GM18505 (cell line): ENCODE results near the gene GAGE10.
"Not testable (repeated sequence)": the region's sequence is repeated elsewhere in the genome, so short reads cannot be mapped to it uniquely, and the experiment has no call there.

Experiments
- ATAC-seq: cut with Tn5 transposase; IDR thresholded peaks from one replicate; pipeline ENCODE4 v1.9.1; 2021; ENCODE audit not compliant: unreplicated experiment
- POLR2A ChIP-seq: IDR thresholded peaks from 4 replicates; pipeline ENCODE4 v1.6.1; 2011; ENCODE audit warnings: borderline replicate concordance; ENCODE audit not compliant: insufficient read depth, insufficient read length; ENCODE audit errors: extremely low read depth

Gene GAGE10

DNA sequence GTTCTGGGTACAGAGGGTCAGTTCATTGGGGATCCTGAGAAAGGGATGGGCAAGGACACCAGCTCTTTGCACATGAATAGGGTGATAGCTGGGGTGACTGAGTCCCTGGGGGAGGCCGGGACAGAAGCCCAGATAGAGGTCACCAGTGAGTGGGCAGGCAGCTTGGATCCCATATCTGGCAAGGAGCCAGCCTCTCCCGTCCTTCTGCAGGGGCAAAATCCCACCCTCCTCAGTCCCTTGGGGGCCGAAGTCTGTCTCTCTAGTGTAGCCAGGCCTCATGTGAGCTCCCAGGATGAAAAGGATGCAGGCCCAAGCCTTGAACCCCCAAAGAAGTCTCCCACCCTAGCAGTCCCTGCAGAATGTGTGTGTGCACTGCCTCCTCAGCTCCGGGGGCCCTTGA, 16.9 kb upstream of the GAGE10 start:
- ATAC-seq = no peak
- no peak for TF ChIP-seq POLR2A

DNA sequence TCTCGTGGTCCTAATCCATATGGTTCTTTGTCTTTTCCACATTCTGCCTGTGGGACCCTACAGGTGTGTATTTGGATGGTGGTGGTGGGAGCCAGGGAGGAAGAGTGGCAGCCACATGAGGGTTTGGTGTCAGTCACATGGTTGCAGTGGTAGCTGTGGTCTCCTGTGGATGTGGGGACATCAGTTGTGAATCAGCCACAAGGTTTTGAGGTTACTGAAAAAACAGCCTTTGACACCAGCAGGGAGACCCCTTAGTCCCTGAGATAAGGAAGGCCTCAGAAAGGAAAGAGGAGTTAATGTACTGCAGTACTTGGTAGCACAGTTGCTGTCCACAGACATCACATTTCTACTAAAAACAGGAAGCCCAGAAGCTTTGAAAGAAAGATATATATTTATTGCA, 15.8 kb upstream of the GAGE10 start:
- no peak for TF ChIP-seq POLR2A

DNA sequence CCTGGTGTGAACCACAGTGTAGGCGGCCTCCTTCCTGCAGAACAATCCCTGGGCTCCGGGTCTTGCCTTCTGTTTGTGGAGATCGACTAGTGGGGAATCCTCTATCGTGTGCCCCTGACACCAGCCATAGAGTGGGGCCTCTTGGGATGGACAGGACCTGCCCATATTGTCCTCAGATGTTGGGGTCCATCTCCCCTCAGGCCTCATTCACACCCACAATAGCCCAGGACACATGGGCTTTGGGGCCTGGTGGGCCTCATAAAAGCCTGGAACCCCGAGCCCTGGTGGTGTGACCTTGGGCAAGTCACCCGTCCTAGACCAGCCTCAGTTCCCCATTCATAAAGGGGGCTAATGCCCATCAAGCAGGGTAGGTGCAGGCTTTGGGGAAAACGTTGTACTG, 13.2 kb upstream of the GAGE10 start:
- ATAC-seq = no peak
- no peak for TF ChIP-seq POLR2A

More for the DNA sequence above, 15.8 kb upstream of the GAGE10 start:
- ATAC-seq = no peak

DNA sequence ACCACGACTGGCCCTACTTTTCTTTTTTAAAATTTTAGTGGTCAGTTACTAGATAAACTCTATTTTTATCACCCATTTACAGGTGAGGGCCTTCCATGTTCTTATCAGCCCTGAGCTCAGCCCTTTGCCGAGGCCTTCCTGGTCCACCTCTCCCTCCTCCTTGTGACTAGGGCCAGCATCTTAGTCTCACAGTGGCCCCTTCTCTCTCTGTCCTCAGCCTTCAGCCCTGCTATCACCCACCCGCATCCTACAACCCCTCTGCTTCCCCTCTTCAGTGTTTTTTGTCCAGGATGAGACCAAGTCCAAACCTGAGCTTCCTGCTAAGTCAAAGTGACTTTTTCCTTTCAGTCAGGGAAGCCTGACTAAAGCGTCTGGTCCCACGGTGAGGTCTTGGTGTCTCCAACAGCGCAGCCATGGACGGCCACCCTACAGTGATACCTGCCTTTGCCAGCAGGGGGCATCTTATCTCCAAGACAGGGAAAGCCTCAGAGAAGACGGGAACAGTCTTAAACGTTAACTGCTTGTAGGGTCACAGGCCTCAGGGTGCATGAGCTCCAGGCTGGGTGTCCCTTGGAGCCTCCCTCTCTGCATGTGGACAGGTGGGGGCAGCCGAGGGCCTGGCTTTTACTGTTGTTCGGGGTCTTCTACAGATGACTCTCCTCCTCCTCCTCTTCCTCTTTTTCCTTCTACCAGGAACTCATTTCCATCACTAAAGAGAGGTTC, 11.7 kb upstream of the GAGE10 start:
- TF ChIP-seq POLR2A = no peak
- ATAC-seq = no peak

DNA sequence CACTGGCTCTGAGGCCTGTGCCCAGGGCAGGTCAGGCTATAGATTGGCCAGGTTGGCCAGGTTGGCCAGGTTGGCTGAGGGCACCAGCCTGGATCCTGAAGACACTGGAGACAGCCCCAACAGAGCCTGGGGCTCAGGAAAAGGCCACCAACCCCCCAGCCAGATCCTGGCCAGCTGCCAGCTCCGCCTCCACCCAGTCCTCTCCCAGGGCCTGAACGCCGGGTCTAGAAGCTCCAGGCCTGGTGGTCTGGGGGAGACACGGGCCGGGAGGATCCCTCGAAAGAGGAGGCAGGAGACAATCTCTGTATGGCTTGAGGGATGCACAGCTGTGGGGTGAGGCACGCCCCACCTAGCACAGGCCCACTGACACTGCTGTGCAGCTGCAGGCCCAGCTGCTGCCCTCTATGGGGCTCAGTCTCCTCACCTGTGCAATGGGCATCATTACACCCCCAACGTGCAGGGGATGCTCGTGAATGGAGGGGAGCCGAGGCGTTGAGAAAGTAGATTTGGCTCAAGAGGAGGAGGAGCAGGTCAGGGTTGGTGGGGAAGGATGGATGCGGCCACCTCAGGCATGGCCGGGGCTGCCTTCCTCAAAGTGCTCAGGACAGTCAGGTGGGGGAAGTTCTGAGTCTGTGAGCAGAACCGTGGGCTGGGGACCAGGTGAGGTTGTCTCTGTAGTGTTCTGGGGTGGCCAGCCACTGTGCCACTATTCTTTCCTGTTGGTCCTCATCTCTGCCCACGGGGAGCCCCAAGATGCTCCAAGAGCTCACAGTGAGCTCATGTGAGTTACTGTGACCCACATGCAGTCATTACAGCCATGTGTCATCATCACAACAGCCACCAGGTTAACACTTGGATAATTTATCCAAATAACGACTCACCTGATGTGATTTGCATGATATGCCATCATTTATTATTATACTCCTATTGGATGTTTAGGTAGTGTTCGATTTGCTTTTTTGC, 10.8 kb upstream of the GAGE10 start:
- no peak for TF ChIP-seq POLR2A
- no peak for ATAC-seq

DNA sequence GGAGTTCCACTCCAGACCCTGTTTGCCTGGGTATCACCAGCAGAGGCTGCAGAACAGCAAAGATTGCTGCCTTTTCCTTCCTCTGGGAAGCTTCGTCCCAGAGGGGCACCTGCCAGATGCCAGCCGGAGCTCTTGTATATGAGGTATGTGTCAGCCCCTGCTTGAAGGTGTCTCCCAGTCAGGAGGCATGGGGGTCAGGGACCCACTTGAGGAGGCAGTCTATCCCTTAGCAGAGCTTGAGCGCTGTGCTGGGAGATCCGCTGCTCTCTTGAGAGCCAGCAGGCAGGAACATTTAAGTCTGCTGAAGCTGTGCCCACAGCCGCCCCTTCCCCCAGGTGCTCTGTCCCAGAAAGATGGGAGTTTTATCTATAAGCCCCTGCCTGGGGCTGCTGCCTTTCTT, 4.2 kb upstream of the GAGE10 start:
- not testable (repeated sequence) for ATAC-seq

DNA sequence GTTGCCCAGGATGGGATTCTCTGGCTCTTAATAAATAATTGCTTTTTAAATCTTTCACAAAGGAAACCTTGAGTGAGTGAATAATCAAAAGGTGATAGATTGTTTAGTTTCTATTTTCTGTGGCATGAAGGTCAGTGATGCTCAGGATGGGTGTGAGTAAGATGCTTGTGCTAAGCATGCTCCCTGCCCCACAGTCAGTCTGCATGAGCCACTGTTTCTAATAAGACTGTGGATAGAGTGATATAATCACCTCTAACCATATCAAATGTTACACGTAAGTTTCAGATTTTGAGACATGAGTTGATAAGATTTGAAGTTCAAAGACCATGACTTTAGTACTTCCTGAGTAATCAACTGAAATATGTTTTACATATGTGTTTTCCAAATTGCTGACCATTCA, 2.7 kb upstream of the GAGE10 start:
- TF ChIP-seq POLR2A = no peak
- ATAC-seq = no peak

DNA sequence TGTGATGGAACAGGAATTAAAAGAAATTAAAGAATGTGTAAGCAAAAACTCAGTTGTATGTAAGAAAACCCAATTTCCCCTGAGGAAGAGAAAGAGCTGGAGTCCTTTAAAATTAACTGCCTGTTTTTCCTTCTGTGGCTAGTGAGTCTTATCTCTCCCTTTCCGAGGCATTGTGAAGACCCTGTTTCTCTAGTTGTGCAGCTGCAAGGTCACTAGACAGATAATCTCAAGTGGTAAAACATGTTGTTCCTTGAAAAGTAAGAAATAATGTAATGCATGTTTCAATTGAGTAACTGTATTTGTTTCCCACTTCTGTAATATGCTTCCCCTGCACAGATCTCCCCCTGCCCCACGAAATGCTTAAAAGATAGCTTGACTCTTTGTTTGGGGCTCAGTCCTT, 4.3 kb downstream of the GAGE10 start:
- not testable (repeated sequence) for ATAC-seq

DNA sequence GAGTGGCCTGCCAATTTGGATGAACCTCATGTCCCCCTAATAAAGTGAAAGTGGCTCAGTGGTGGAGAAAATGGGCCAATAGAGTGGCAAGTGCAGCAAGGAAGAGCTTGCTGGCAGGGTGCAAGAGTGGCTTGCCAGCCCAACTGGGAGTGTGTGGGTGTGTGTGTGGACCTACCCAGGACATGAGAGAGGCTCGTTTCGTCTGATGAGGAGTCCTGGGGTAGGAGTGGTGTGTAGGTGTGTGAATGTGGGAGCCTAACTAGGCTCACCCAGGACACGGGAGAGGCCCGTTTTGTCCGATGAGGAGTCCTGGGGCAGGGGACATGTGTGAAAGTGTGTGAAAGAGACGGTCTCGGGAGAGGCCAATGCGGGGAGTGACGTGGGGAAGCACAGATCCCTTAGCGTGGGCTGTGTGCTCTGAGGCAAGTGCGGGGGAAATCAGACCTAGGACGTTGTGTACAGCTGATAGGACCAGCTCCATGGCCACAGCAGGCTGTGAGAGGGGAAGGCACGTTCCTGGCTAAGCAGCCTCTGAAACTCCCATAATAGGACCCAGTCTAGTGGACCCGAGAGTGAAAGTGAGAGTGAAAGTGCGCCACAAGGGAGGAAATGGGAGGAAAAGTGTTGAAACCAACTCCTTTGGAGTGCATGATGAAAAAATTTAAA, 5.3 kb downstream of the GAGE10 start:
- TF ChIP-seq POLR2A = no peak
- no peak for ATAC-seq

DNA sequence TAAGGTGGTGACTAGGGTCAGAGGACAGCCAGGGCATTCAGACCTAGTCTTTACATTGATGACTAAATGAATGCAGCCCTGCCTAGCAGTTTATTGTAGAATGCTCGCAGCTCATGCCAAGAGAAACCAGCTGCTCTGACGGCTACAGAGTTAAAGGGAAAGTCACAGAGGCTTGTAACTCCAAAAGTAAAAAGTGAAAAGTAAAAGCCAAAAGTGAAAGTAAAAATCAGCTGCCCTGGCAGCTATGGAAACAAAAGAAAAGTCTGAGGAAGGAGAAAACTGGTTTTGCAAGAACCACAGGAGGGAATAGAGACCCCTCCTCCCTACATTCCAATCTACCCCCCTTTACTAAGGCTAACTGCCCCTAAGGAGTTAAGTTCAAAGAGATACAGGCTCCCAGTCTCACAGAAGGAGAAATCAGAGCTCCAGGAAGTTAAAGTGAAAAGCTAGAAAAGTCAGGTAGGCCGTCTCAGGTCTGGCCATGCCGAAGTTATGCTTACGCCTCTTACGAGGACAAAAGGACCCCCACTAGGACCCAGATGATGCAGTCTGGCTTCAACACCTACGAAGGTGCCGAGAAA, 6.0 kb downstream of the GAGE10 start:
- no peak for ATAC-seq
- TF ChIP-seq POLR2A = no peak

DNA sequence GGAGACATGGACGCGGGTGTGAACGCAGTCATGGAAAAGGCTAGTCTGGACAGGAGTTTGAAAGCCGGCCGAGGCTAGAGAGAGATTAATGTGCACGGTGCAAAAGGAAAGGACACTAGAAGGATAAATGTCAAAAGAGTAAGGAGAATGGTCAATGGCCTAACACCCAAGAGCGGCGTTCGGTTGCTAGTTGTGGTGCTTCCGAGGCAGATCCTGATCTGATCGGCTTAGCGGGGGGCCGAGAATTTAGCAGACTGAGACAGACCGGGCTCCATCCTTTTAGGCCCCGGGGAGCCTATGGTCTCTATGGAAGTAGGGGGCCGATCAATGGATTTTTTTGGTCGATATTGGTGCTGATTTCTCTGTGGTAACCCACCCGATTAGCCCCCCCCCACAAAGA, 6.9 kb downstream of the GAGE10 start:
- ATAC-seq = no peak
- no peak for TF ChIP-seq POLR2A

DNA sequence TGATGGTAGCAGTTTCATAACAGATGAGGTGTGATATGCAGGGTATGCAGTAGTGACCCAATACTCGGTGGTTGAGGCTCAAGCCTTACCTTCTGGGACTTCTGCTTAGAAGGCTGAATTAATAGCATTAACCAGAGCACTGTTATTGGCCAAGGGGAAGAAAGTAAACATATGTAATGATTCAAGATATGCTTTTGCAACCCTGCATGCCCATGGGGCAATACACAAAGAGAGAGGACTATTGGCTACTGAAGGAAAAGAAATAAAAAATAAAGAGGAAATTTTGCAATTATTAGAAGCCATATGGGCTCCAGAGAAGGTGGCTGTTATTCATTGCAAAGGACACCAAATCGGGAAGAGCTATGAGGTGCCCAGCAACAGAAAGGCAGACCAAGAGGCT, 8.7 kb downstream of the GAGE10 start:
- TF ChIP-seq POLR2A = no peak
- ATAC-seq = no peak

DNA sequence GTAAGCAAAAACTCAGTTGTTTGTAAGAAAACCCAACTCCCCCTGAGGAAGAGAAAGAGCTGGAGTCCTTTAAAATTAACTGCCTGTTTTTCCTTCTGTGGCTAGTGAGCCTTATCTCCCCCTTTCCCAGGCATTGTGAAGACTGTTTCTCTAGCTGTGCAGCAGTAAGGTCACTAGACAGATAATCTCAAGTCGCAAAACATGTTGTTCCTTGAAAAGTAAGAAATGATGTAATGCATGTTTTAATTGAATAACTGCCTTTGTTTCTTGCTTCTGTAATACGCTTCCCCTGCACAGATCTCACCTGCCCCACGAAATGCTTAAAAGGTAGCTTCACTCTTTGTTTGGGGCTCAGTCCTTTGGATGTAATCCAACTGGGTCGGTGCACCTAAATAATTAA, 12.6 kb downstream of the GAGE10 start:
- no peak for ATAC-seq
- TF ChIP-seq POLR2A = no peak

DNA sequence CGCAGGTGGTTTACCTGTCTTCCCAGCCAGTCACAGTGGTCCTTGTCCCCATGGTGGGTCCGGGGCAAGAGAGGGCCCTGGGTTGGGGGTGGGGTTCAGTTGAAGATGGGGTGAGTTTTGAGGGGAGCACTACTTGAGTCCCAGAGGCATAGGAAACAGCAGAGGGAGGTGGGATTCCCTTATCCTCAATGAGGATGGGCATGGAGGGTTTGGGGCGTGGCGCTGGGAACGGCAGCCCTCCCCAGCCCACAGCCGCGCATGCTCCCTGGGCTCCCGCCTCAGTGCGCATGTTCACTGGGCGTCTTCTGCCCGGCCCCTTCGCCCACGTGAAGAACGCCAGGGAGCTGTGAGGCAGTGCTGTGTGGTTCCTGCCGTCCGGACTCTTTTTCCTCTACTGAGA, 18.3 kb downstream of the GAGE10 start, which contains the start of gene GAGE12J:
TSS of gene GAGE12J (plus strand) at position 301 of the 400 bp plus-strand sequence. CDS start 1,157 bp downstream, outside the sequence.
- ATAC-seq = not testable (repeated sequence)

DNA sequence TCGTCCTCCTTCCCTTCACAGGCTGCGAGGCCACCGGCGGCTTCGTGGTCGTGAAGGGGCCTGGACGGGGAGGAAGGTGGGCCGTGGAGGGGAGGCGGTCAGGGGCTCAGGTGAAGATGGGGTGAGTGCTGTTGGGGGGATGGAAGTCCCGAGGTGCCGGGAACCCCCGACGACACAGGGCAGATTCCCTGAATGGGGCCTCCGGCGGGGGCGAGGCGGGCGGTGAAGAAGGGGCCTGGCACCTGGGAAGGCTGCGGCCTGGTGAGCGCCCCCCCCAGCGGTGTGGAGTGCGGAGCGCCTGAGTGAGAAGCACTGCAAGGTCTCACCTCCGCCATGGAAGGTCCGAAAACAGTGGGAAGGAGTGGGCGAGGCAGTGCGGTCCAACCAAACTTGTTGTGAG, 18.8 kb downstream of the GAGE10 start:
- not testable (repeated sequence) for ATAC-seq

DNA sequence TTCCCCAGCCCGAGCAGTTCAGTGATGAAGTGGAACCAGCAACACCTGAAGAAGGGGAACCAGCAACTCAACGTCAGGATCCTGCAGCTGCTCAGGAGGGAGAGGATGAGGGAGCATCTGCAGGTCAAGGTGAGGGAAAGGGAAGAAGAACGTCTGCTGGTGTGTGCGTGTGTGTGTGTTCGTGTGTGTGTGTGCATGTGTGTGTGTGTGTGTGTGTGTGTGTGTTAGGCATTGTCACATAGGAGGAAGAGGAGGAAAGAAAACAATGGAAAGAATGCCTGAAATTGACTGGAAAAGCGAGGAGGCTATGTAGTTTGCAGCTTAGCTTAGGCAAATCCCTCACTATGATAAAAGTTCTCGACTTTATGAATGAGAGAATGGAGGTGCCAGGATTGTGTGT, 20.3 kb downstream of the GAGE10 start:
- not testable (repeated sequence) for ATAC-seq

DNA sequence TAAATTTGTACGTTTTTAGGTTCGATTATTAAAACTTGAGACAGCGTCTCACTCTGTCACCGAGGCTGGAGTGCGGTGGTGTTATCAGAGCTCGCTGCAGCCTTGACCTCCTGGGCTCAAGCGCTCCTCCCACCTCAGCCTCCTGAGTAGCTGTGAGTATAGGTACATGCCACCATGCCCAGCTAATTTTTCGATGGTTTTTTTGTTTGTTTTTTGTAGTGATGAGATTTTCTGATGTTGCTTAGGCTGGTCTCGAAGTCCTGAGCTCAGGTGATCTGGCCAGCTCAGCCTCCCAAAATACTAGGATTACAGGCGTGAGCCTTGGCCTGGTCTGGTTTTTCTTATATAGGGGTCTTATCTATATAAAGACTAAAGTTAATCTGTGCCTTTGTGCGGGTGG, 27.0 kb downstream of the GAGE10 start:
- ATAC-seq = not testable (repeated sequence)

DNA sequence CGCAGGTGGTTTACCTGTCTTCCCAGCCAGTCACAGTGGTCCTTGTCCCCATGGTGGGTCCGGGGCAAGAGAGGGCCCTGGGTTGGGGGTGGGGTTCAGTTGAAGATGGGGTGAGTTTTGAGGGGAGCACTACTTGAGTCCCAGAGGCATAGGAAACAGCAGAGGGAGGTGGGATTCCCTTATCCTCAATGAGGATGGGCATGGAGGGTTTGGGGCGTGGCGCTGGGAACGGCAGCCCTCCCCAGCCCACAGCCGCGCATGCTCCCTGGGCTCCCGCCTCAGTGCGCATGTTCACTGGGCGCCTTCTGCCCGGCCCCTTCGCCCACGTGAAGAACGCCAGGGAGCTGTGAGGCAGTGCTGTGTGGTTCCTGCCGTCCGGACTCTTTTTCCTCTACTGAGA, 27.8 kb downstream of the GAGE10 start, which contains the start of gene GAGE13:
TSS of gene GAGE13 (plus strand) at position 301 of the 400 bp plus-strand sequence. CDS start 1,156 bp downstream, outside the sequence.
- not testable (repeated sequence) for ATAC-seq
